ENCODE results near the gene ZC3H4.

DNA sequence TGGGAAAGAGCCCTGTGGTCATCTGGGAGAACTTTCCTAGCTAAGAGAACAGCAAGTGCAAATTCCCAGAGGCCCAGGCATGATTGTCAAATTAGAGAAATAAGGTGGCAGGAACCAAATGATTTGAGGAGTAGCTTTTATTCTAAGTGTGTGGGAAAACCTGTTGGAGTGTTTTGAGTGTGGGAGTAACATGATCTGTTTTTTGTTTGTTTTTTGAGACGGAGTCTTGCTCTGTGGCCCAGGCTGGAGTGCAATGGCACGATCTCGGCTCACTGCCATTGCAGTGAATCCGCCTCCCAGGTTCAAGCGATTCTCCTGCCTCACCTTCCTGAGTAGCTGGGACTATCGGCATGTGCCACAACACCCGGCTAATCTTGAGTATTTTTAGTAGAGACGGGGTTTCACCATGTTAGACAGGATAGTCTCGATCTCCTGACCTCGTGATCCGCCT, 19.5 kb upstream of the ZC3H4 start:
- TF ChIP-seq, protein P1, sequence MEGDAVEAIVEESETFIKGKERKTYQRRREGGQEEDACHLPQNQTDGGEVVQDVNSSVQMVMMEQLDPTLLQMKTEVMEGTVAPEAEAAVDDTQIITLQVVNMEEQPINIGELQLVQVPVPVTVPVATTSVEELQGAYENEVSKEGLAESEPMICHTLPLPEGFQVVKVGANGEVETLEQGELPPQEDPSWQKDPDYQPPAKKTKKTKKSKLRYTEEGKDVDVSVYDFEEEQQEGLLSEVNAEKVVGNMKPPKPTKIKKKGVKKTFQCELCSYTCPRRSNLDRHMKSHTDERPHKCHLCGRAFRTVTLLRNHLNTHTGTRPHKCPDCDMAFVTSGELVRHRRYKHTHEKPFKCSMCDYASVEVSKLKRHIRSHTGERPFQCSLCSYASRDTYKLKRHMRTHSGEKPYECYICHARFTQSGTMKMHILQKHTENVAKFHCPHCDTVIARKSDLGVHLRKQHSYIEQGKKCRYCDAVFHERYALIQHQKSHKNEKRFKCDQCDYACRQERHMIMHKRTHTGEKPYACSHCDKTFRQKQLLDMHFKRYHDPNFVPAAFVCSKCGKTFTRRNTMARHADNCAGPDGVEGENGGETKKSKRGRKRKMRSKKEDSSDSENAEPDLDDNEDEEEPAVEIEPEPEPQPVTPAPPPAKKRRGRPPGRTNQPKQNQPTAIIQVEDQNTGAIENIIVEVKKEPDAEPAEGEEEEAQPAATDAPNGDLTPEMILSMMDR (IDR thresholded peaks at IDR 0.05; ENCODE audit: low read depth, low read length, missing input control): no peak
- TF ChIP-seq RAD21 (IDR thresholded peaks at IDR 0.05): no peak
- TF ChIP-seq NR2F2 (IDR thresholded peaks at IDR 0.05): no peak
- TF ChIP-seq, protein P2, sequence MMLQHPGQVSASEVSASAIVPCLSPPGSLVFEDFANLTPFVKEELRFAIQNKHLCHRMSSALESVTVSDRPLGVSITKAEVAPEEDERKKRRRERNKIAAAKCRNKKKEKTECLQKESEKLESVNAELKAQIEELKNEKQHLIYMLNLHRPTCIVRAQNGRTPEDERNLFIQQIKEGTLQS (IDR thresholded peaks at IDR 0.05): no peak
- no peak for TF ChIP-seq SP1 (IDR thresholded peaks at IDR 0.05)

Measured in liver (tissue), 3 donors.